K562 (cell line): ENCODE measurements around the gene TEX52. TPM values are rescaled to one million over a fixed set of nuclear protein-coding genes. Genes with fewer than 3 reads are reported as not detected.

ENCODE experiments used
- ARID1B ChIP-seq: fragments of 450-650 bp; IDR thresholded peaks from 2 replicates; pipeline ENCODE4 v1.6.1; 2016; ENCODE audit warnings: antibody characterized with exemption, mild to moderate bottlenecking, inconsistent platforms
- BRF1 ChIP-seq: IDR thresholded peaks from 3 replicates; pipeline ENCODE4 v1.6.1; 2011; ENCODE audit warnings: borderline replicate concordance, mild to moderate bottlenecking; ENCODE audit not compliant: insufficient read length; ENCODE audit errors: extremely low read depth
- CEBPG ChIP-seq, 3 experiments: fragments of 200-800 bp in 1 of 3; sonication (Bioruptor generic) in 1 of 3; sonication (generic) in 1 of 3; formaldehyde crosslinking in 1 of 3; IDR thresholded peaks in 2 of 3; conservative IDR thresholded peaks in 1 of 3; 2 replicates each; pipeline versions ENCODE4 v1.6.1 to v1.8.0; 2016 to 2022; ENCODE audit warnings: missing compliant biosample characterization in 2 of 3, missing genetic modification characterization in 2 of 3, mild to moderate bottlenecking in 1 of 3, missing genetic modification reagents in 1 of 3
- CREB1 ChIP-seq, 2 experiments: sonication (generic) in 1 of 2; formaldehyde crosslinking in 1 of 2; IDR thresholded peaks; 2 replicates each; pipeline versions ENCODE4 v1.6.1 to v1.8.0; 2012 to 2022; ENCODE audit warnings: inconsistent platforms in 1 of 2, mild to moderate bottlenecking in 1 of 2, missing genetic modification reagents in 1 of 2, moderate library complexity in 1 of 2
- HOMEZ ChIP-seq: fragments of 250-450 bp; sonication (Bioruptor Pico); IDR thresholded peaks from 2 replicates; pipeline ENCODE4 v1.4.0; 2020; ENCODE audit warnings: mild to moderate bottlenecking, moderate library complexity
- NR2F6 ChIP-seq: fragments of 450-650 bp; formaldehyde crosslinking; IDR thresholded peaks from 2 replicates; pipeline ENCODE4 v1.4.0; 2020; ENCODE audit warnings: mild to moderate bottlenecking
- RBM34 ChIP-seq: fragments of 200-400 bp; formaldehyde crosslinking; IDR thresholded peaks from 2 replicates; pipeline ENCODE4 v1.6.1; 2018; ENCODE audit warnings: low read length, borderline replicate concordance; ENCODE audit not compliant: insufficient read depth
- RFX7 ChIP-seq: fragments of 250-450 bp; sonication (Bioruptor Pico); IDR thresholded peaks from 2 replicates; pipeline ENCODE4 v1.5.1; 2021; ENCODE audit warnings: mild to moderate bottlenecking
- SRSF3 ChIP-seq: fragments of 200-400 bp; formaldehyde crosslinking; IDR thresholded peaks from 2 replicates; pipeline ENCODE4 v1.6.1; 2016; ENCODE audit warnings: mild to moderate bottlenecking, low read length, moderate library complexity; ENCODE audit not compliant: insufficient read depth
- SRSF7 ChIP-seq: fragments of 200-400 bp; formaldehyde crosslinking; optimal IDR thresholded peaks from 2 replicates; pipeline ENCODE3; 2017; ENCODE audit warnings: mild to moderate bottlenecking, low read depth, low read length
- TCF3 ChIP-seq: sonication (generic); formaldehyde crosslinking; IDR thresholded peaks from 2 replicates; pipeline ENCODE4 v1.4.0; 2020; ENCODE audit warnings: mild to moderate bottlenecking, missing genetic modification reagents
- ZKSCAN3 ChIP-seq: fragments of 250-450 bp; sonication (Bioruptor Pico); IDR thresholded peaks from 2 replicates; pipeline ENCODE4 v1.4.0; 2020
- ZNF12 ChIP-seq: sonication (generic); formaldehyde crosslinking; IDR thresholded peaks from 2 replicates; pipeline ENCODE4 v1.4.0; 2020; ENCODE audit warnings: mild to moderate bottlenecking, missing genetic modification reagents
- ZNF449 ChIP-seq: fragments of 250-450 bp; sonication (Bioruptor Pico); IDR thresholded peaks from 2 replicates; pipeline ENCODE4 v1.8.0; 2022; ENCODE audit warnings: moderate library complexity, mild to moderate bottlenecking, inconsistent platforms
- polyA plus RNA-seq, 8 experiments: library from polyadenylated mRNA; depleted of rRNA in 4 of 8; stranded (reverse) in 5 of 8; unstranded in 3 of 8; fragments of >200 nt; fragmentation: Nextera tagmentation in 2 of 8; fragmentation: Illumina TruSeq in 1 of 8; extraction: Ambion mirVana in 2 of 8; extraction: Trizol in 1 of 8; gene quantifications; 2 replicates each; pipeline versions ENCODE4 v1.2.1 to v1.2.3, GENCODE V29; 2011 to 2014; ENCODE audit warnings: inconsistent platforms in 1 of 8, missing spikeins in 1 of 8
- total RNA-seq, 7 experiments: library from RNA; depleted of rRNA in 6 of 7; stranded (reverse); fragments of >200 nt in 6 of 7; fragmentation: Illumina TruSeq in 2 of 7; extraction: Trizol in 2 of 7; gene quantifications; 2 replicates each; pipeline versions ENCODE4 v1.2.1 to v1.2.3, GENCODE V29; 2011 to 2021; ENCODE audit warnings: low replicate concordance in 1 of 7
- TF ChIP-seq, protein P1 (sequence below), 3 experiments: IDR thresholded peaks in 2 of 3; conservative IDR thresholded peaks in 1 of 3; 2 replicates each; pipeline ENCODE4 v1.5.1; 2011 to 2012; ENCODE audit warnings: low read length in 3 of 3, mild to moderate bottlenecking in 3 of 3, control low read depth in 2 of 3, improper control_type of control experiment in 1 of 3, inconsistent platforms in 1 of 3, low read depth in 1 of 3, mixed read lengths in 1 of 3, moderate library complexity in 1 of 3; ENCODE audit not compliant: insufficient read depth in 2 of 3
- TF ChIP-seq, protein P2 (sequence below), 2 experiments: IDR thresholded peaks in 1 of 2; conservative IDR thresholded peaks in 1 of 2; 2 replicates each; pipeline ENCODE4 v1.6.1; 2016; ENCODE audit warnings: low read depth in 2 of 2, mild to moderate bottlenecking in 1 of 2, missing compliant biosample characterization in 1 of 2, missing genetic modification characterization in 1 of 2, moderate library complexity in 1 of 2

Gene TEX52
- total and polyA plus RNA-seq, 9 of the 15 experiments (the other 6 are each of a cell fraction or from before 2014, with no cell fraction given): not detected

DNA sequence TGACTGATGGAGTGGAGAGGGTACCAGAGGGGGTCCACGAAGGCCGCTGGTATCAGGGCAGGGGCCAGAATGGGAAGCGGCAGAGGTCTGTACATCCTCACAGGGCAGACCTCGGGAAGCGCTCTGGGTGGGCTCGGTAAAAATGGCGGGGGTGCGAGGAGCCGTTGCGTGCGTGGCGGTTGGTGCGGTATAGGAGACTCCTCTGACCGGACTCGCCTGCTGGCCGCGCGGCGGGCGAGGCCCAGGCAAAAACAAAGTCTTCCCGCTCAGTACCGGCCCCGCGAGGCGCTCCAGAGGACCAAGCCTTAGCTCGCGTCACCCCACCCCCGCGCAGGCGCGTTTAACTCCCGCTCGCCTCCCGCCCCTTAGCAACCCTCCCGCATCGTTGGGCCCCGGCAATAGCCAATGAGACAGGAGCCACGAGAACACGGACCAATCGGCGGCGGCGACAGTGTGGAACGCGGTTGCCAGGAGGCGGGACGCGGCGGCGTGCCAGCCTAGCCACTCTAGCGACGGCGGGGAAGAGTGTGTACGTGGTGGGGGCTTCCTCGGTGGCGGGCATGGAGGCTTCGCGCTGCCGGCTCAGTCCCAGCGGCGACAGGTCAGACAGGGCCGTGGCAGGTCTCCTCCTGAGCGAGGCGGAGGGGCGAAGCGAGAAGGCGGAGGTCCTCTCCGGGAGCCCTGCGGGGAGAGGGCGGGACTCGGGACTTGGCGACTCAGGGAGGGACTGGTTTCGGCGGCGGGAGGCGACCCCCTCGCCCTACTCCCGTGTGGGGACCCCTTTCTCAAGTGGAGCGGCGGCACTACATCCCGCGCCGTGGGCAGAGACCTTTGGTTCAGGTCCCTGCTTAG, 33.8 kb upstream of the TEX52 start, which contains the start of gene TULP3 (continued):
- TF ChIP-seq HOMEZ (CRISPR knock-in tag) (no peak), ZNF12 (no peak), RFX7 (CRISPR knock-in tag) (no peak), TCF3 (CRISPR knock-in tag) (no peak), ARID1B (no peak), CREB1 (IDR thresholded peaks at IDR 0.05) (peak; percentile 41; the same call in 1 of the 2 replicates), CREB1 (CRISPR knock-in tag; IDR thresholded peaks at IDR 0.05) (peak; percentile 68), SRSF3 (no peak), CEBPG (CRISPR knock-in tag; IDR thresholded peaks at IDR 0.05) (no peak), CEBPG (tag; conservative IDR thresholded peaks at IDR 0.05 in 1 of 2, IDR thresholded peaks at IDR 0.05 in 1 of 2) (no peak), BRF1 (no peak), RBM34 (no peak), SRSF7 (no peak), NR2F6 (CRISPR knock-in tag) (no peak), ZKSCAN3 (CRISPR knock-in tag) (no peak), ZNF449 (no peak)
- TF ChIP-seq, protein P1, sequence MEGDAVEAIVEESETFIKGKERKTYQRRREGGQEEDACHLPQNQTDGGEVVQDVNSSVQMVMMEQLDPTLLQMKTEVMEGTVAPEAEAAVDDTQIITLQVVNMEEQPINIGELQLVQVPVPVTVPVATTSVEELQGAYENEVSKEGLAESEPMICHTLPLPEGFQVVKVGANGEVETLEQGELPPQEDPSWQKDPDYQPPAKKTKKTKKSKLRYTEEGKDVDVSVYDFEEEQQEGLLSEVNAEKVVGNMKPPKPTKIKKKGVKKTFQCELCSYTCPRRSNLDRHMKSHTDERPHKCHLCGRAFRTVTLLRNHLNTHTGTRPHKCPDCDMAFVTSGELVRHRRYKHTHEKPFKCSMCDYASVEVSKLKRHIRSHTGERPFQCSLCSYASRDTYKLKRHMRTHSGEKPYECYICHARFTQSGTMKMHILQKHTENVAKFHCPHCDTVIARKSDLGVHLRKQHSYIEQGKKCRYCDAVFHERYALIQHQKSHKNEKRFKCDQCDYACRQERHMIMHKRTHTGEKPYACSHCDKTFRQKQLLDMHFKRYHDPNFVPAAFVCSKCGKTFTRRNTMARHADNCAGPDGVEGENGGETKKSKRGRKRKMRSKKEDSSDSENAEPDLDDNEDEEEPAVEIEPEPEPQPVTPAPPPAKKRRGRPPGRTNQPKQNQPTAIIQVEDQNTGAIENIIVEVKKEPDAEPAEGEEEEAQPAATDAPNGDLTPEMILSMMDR (IDR thresholded peaks at IDR 0.05 in 2 of 3, conservative IDR thresholded peaks at IDR 0.05 in 1 of 3; ENCODE audit: insufficient read depth in 2 of 3, low read depth in 1 of 3, low read length in 3 of 3): no peak
- TF ChIP-seq, protein P2, sequence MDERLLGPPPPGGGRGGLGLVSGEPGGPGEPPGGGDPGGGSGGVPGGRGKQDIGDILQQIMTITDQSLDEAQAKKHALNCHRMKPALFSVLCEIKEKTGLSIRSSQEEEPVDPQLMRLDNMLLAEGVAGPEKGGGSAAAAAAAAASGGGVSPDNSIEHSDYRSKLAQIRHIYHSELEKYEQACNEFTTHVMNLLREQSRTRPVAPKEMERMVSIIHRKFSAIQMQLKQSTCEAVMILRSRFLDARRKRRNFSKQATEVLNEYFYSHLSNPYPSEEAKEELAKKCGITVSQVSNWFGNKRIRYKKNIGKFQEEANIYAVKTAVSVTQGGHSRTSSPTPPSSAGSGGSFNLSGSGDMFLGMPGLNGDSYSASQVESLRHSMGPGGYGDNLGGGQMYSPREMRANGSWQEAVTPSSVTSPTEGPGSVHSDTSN (CRISPR knock-in tag; IDR thresholded peaks at IDR 0.05; ENCODE audit: low read depth): no peak
- TF ChIP-seq, protein P2 (tag; conservative IDR thresholded peaks at IDR 0.05; ENCODE audit: low read depth): no peak
